GM23338 (cell line): ENCODE data around the gene HRH3. TPM values are rescaled to one million over a fixed set of nuclear protein-coding genes. Genes with fewer than 3 reads are reported as not detected.

Source experiments
- ATAC-seq: fragments of 200-7000 bp; cut with Tn5 transposase; 3 replicates; pipeline ENCODE4 v1.9.1; 2020
- DNase-seq: peaks from one replicate; pipeline ENCODE4 v3.0.0-alpha.2; 2015; ENCODE audit warnings: low spot score
- H2AFZ ChIP-seq: fragments of 200-600 bp; sonication (generic); 2 replicates; pipeline ENCODE4 v1.8.0; 2016; ENCODE audit warnings: antibody characterized with exemption, mild to moderate bottlenecking, moderate library complexity
- H3F3A ChIP-seq: fragments of 200-600 bp; sonication (generic); replicated peaks from 2 replicates; pipeline ENCODE4 v1.8.0; 2017; ENCODE audit warnings: antibody characterized with exemption, mixed run types, low read depth
- H3K27ac ChIP-seq: fragments of 200-600 bp; sonication (generic); 2 replicates; pipeline ENCODE4 v1.6.1; 2016; ENCODE audit warnings: low read depth
- H3K27me3 ChIP-seq: fragments of 200-600 bp; sonication (generic); 2 replicates; pipeline ENCODE4 v1.8.0; 2016; ENCODE audit warnings: mild to moderate bottlenecking, mixed run types, moderate library complexity; ENCODE audit not compliant: insufficient read depth
- H3K36me3 ChIP-seq: fragments of 200-600 bp; sonication (generic); 2 replicates; pipeline ENCODE4 v1.8.0; 2016; ENCODE audit warnings: mild to moderate bottlenecking; ENCODE audit not compliant: insufficient read depth
- H3K4me1 ChIP-seq: fragments of 200-600 bp; sonication (generic); 2 replicates; pipeline ENCODE4 v1.8.0; 2016; ENCODE audit warnings: mild to moderate bottlenecking, moderate library complexity; ENCODE audit not compliant: insufficient read depth
- H3K4me2 ChIP-seq: fragments of 200-600 bp; sonication (generic); 2 replicates; pipeline ENCODE4 v1.7.1; 2017; ENCODE audit warnings: mixed run types
- H3K4me3 ChIP-seq: fragments of 200-600 bp; sonication (generic); 2 replicates; pipeline ENCODE4 v1.6.1; 2016; ENCODE audit warnings: mixed run types
- H3K79me2 ChIP-seq: fragments of 200-600 bp; sonication (generic); replicated peaks from 2 replicates; pipeline ENCODE4 v1.8.0; 2017; ENCODE audit warnings: mild to moderate bottlenecking; ENCODE audit not compliant: insufficient read depth
- H3K9me2 ChIP-seq: fragments of 200-600 bp; sonication (generic); 2 replicates; pipeline ENCODE4 v1.8.0; 2017; ENCODE audit not compliant: insufficient read depth
- H4K20me1 ChIP-seq: fragments of 200-600 bp; sonication (generic); replicated peaks from 2 replicates; pipeline ENCODE4 v1.8.0; 2017; ENCODE audit warnings: mild to moderate bottlenecking; ENCODE audit not compliant: insufficient read depth
- H3K27ac Mint-ChIP-seq: 2 replicates; pipeline ENCODE4 v1.8.0; 2020; ENCODE audit warnings: inconsistent platforms, mild to moderate bottlenecking, moderate library complexity, mixed read lengths
- H3K27me3 Mint-ChIP-seq: 3 replicates; pipeline ENCODE4 v1.8.0; 2022; ENCODE audit warnings: low read depth, mild to moderate bottlenecking, moderate library complexity, mixed read lengths, inconsistent platforms; ENCODE audit not compliant: insufficient read depth, poor library complexity
- H3K36me3 Mint-ChIP-seq: 3 replicates; pipeline ENCODE4 v1.8.0; 2021; ENCODE audit warnings: low read depth, mild to moderate bottlenecking, inconsistent platforms, moderate library complexity, mixed read lengths
- H3K4me1 Mint-ChIP-seq: 3 replicates; pipeline ENCODE4 v1.8.0; 2020; ENCODE audit warnings: mild to moderate bottlenecking, inconsistent platforms, mixed read lengths
- H3K4me3 Mint-ChIP-seq: 3 replicates; pipeline ENCODE4 v1.8.0; 2021; ENCODE audit warnings: moderate library complexity, mild to moderate bottlenecking, inconsistent platforms, mixed read lengths
- H3K9me3 Mint-ChIP-seq: 3 replicates; pipeline ENCODE4 v1.8.0; 2020; ENCODE audit warnings: moderate library complexity, mild to moderate bottlenecking, inconsistent platforms, mixed read lengths
- CREB1 ChIP-seq: fragments of 250-450 bp; sonication (Bioruptor Pico); IDR thresholded peaks from 2 replicates; pipeline ENCODE4 v1.5.0; 2020; ENCODE audit warnings: low read depth, mild to moderate bottlenecking, moderate library complexity
- EZH2 ChIP-seq: fragments of 200-600 bp; sonication (generic); IDR thresholded peaks from one replicate; pipeline ENCODE4 v1.8.0; 2017; ENCODE audit warnings: antibody characterized with exemption, mild to moderate bottlenecking, low read depth; ENCODE audit not compliant: unreplicated experiment
- EZH2phosphoT487 ChIP-seq: fragments of 200-600 bp; sonication (generic); IDR thresholded peaks from one replicate; pipeline ENCODE4 v1.8.1; 2018; ENCODE audit warnings: antibody characterized with exemption; ENCODE audit not compliant: unreplicated experiment
- JUNB ChIP-seq: IDR thresholded peaks from one replicate; pipeline ENCODE4 v1.6.1; 2016; ENCODE audit warnings: antibody characterized with exemption; ENCODE audit not compliant: unreplicated experiment
- NANOG ChIP-seq: IDR thresholded peaks from 2 replicates; pipeline ENCODE4 v1.6.1; 2016; ENCODE audit warnings: antibody characterized with exemption, borderline replicate concordance
- POLR2AphosphoS5 ChIP-seq: IDR thresholded peaks from 2 replicates; pipeline ENCODE4 v1.6.1; 2016; ENCODE audit warnings: antibody characterized with exemption, low read depth
- REST ChIP-seq: IDR thresholded peaks from one replicate; pipeline ENCODE4 v1.6.1; 2018; ENCODE audit warnings: antibody characterized with exemption; ENCODE audit not compliant: unreplicated experiment
- STAT1 ChIP-seq: IDR thresholded peaks from one replicate; pipeline ENCODE4 v1.6.1; 2016; ENCODE audit warnings: antibody characterized with exemption; ENCODE audit not compliant: unreplicated experiment
- ZNF114 ChIP-seq: fragments of 250-450 bp; sonication (Bioruptor Pico); IDR thresholded peaks from 2 replicates; pipeline ENCODE4 v1.5.0; 2020; ENCODE audit warnings: mild to moderate bottlenecking, moderate library complexity
- ZNF331 ChIP-seq: fragments of 250-450 bp; sonication (Bioruptor Pico); IDR thresholded peaks from 2 replicates; pipeline ENCODE4 v1.5.0; 2020; ENCODE audit warnings: low read depth, mild to moderate bottlenecking, moderate library complexity
- polyA plus RNA-seq: library from polyadenylated mRNA; unstranded; fragments of >200 nt; fragmentation: Nextera tagmentation; extraction: Ambion mirVana; gene quantifications from 2 replicates; pipeline ENCODE4 v1.2.1, GENCODE V29; 2016
- total RNA-seq: library from RNA; depleted of rRNA; stranded (reverse); fragments of >200 nt; shearing (Covaris generic); gene quantifications from 2 replicates; pipeline ENCODE4 v1.2.3, GENCODE V29; 2014
- TF ChIP-seq, protein P1 (sequence below): fragments of 250-450 bp; sonication (Bioruptor Pico); IDR thresholded peaks from 2 replicates; pipeline ENCODE4 v1.5.0; 2020; ENCODE audit warnings: mild to moderate bottlenecking, moderate library complexity
- TF ChIP-seq, protein P2 (sequence below): IDR thresholded peaks from 2 replicates; pipeline ENCODE4 v1.6.1; 2016; ENCODE audit warnings: antibody characterized with exemption
- TF ChIP-seq, protein P3 (sequence below), 2 experiments: fragments of 200-600 bp in 1 of 2; sonication (generic) in 1 of 2; conservative IDR thresholded peaks; 2 replicates each; pipeline versions ENCODE4 v1.5.1 to v1.6.1; 2016 to 2017; ENCODE audit warnings: antibody characterized with exemption in 2 of 2, low read depth in 2 of 2, mild to moderate bottlenecking in 2 of 2, moderate library complexity in 1 of 2

Gene HRH3
- total and polyA plus RNA-seq, 2 experiments from 2014 or later = 1.5 to 5.2 TPM

GRCh38 chr20:62259294-62259565 is 39.2 kb upstream of the HRH3 start:
- H2AFZ ChIP-seq = no peak overlapping the region
- H3K79me2 ChIP-seq = peaks cover 26% of the 10 kb centered on the region
- ATAC-seq (no peak), DNase-seq (no peak)
- peaks cover 8% of the 10 kb centered on the region for H4K20me1 ChIP-seq
- Mint-ChIP-seq H3K4me3 (no peak overlapping the region), H3K27ac (no peak overlapping the region), H3K4me1 (peaks cover 1% of the 10 kb centered on the region), H3K27me3 (peaks cover 1% of the 10 kb centered on the region), H3K36me3 (peaks cover 34% of the 10 kb centered on the region), H3K9me3 (no peaks in the 10 kb centered on the region; the same call in 2 of the 3 replicates)
- 0 out of 2 replicates have a peak, but pooled peaks cover 5% of the 10 kb centered on the region for H3F3A ChIP-seq
- no peaks in the 10 kb centered on the region for H3K27me3 ChIP-seq
- H3K4me3 ChIP-seq = no peak overlapping the region
- no peaks in the 10 kb centered on the region for H3K4me1 ChIP-seq
- H3K9me2 ChIP-seq = no peaks in the 10 kb centered on the region
- no peak overlapping the region; the same call in 1 of the 2 replicates for H3K27ac ChIP-seq
- TF ChIP-seq ZNF331 (CRISPR knock-in tag) (no peak), POLR2AphosphoS5 (no peak), JUNB (no peak), REST (no peak), CREB1 (CRISPR knock-in tag) (no peak), EZH2phosphoT487 (no peak), STAT1 (no peak), ZNF114 (CRISPR knock-in tag) (no peak), EZH2 (no peak), NANOG (no peak)
- TF ChIP-seq, protein P1, sequence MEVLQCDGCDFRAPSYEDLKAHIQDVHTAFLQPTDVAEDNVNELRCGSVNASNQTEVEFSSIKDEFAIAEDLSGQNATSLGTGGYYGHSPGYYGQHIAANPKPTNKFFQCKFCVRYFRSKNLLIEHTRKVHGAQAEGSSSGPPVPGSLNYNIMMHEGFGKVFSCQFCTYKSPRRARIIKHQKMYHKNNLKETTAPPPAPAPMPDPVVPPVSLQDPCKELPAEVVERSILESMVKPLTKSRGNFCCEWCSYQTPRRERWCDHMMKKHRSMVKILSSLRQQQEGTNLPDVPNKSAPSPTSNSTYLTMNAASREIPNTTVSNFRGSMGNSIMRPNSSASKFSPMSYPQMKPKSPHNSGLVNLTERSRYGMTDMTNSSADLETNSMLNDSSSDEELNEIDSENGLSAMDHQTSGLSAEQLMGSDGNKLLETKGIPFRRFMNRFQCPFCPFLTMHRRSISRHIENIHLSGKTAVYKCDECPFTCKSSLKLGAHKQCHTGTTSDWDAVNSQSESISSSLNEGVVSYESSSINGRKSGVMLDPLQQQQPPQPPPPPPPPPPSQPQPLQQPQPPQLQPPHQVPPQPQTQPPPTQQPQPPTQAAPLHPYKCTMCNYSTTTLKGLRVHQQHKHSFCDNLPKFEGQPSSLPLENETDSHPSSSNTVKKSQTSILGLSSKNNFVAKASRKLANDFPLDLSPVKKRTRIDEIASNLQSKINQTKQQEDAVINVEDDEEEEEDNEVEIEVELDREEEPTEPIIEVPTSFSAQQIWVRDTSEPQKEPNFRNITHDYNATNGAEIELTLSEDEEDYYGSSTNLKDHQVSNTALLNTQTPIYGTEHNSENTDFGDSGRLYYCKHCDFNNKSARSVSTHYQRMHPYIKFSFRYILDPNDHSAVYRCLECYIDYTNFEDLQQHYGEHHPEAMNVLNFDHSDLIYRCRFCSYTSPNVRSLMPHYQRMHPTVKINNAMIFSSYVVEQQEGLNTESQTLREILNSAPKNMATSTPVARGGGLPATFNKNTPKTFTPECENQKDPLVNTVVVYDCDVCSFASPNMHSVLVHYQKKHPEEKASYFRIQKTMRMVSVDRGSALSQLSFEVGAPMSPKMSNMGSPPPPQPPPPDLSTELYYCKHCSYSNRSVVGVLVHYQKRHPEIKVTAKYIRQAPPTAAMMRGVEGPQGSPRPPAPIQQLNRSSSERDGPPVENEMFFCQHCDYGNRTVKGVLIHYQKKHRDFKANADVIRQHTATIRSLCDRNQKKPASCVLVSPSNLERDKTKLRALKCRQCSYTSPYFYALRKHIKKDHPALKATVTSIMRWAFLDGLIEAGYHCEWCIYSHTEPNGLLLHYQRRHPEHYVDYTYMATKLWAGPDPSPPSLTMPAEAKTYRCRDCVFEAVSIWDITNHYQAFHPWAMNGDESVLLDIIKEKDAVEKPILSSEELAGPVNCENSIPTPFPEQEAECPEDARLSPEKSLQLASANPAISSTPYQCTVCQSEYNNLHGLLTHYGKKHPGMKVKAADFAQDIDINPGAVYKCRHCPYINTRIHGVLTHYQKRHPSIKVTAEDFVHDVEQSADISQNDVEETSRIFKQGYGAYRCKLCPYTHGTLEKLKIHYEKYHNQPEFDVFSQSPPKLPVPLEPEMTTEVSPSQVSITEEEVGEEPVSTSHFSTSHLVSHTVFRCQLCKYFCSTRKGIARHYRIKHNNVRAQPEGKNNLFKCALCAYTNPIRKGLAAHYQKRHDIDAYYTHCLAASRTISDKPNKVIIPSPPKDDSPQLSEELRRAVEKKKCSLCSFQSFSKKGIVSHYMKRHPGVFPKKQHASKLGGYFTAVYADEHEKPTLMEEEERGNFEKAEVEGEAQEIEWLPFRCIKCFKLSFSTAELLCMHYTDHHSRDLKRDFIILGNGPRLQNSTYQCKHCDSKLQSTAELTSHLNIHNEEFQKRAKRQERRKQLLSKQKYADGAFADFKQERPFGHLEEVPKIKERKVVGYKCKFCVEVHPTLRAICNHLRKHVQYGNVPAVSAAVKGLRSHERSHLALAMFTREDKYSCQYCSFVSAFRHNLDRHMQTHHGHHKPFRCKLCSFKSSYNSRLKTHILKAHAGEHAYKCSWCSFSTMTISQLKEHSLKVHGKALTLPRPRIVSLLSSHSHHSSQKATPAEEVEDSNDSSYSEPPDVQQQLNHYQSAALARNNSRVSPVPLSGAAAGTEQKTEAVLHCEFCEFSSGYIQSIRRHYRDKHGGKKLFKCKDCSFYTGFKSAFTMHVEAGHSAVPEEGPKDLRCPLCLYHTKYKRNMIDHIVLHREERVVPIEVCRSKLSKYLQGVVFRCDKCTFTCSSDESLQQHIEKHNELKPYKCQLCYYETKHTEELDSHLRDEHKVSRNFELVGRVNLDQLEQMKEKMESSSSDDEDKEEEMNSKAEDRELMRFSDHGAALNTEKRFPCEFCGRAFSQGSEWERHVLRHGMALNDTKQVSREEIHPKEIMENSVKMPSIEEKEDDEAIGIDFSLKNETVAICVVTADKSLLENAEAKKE = no peak
- TF ChIP-seq, protein P2, sequence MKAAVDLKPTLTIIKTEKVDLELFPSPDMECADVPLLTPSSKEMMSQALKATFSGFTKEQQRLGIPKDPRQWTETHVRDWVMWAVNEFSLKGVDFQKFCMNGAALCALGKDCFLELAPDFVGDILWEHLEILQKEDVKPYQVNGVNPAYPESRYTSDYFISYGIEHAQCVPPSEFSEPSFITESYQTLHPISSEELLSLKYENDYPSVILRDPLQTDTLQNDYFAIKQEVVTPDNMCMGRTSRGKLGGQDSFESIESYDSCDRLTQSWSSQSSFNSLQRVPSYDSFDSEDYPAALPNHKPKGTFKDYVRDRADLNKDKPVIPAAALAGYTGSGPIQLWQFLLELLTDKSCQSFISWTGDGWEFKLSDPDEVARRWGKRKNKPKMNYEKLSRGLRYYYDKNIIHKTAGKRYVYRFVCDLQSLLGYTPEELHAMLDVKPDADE = no peak
- TF ChIP-seq, protein P3, sequence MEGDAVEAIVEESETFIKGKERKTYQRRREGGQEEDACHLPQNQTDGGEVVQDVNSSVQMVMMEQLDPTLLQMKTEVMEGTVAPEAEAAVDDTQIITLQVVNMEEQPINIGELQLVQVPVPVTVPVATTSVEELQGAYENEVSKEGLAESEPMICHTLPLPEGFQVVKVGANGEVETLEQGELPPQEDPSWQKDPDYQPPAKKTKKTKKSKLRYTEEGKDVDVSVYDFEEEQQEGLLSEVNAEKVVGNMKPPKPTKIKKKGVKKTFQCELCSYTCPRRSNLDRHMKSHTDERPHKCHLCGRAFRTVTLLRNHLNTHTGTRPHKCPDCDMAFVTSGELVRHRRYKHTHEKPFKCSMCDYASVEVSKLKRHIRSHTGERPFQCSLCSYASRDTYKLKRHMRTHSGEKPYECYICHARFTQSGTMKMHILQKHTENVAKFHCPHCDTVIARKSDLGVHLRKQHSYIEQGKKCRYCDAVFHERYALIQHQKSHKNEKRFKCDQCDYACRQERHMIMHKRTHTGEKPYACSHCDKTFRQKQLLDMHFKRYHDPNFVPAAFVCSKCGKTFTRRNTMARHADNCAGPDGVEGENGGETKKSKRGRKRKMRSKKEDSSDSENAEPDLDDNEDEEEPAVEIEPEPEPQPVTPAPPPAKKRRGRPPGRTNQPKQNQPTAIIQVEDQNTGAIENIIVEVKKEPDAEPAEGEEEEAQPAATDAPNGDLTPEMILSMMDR (conservative IDR thresholded peaks at IDR 0.05; ENCODE audit: low read depth in 2 of 2) = no peak
- no peak overlapping the region for H3K4me2 ChIP-seq
- no peaks in the 10 kb centered on the region; the same call in 1 of the 2 replicates for H3K36me3 ChIP-seq
